Right lobe of liver (tissue), 6 donors: ENCODE measurements around the gene HBP1. TPM values are rescaled to one million over a fixed set of nuclear protein-coding genes. Genes with fewer than 3 reads are reported as not detected.
A peak's percentile ranks its signal among the peaks of the same experiment; 100 is the strongest.

Experiments
- ATAC-seq, 4 donors: fragments of 200-7000 bp; cut with Tn5 transposase; one replicate each; pipeline ENCODE4 v1.9.1; 2020; ENCODE audit warnings: mild to moderate bottlenecking in 4 of 4, moderate library complexity in 4 of 4
- DNase-seq, 3 donors: peaks; one replicate each; pipeline ENCODE4 v3.0.0-alpha.2; 2020
- H3K27ac ChIP-seq, 3 donors: fragments of 200-600 bp; one replicate each; pipeline ENCODE4 v1.8.0; 2022
- H3K27me3 ChIP-seq, 2 donors: fragments of 200-600 bp; one replicate each; pipeline ENCODE4 v1.8.0; 2022
- H3K36me3 ChIP-seq, 4 donors: fragments of 200-600 bp; sonication (generic) in 1 of 4; one replicate each; pipeline versions ENCODE4 v1.5.1 to v1.8.0; 2017 to 2022; ENCODE audit warnings: control low read depth in 1 of 4
- H3K4me1 ChIP-seq, 4 donors: fragments of 200-600 bp; sonication (generic) in 1 of 4; one replicate each; pipeline versions ENCODE4 v1.5.1 to v1.8.0; 2017 to 2022; ENCODE audit warnings: control low read depth in 1 of 4
- H3K4me3 ChIP-seq, 3 donors: fragments of 200-600 bp; one replicate each; pipeline ENCODE4 v1.8.0; 2022
- H3K9me3 ChIP-seq, 4 donors: fragments of 200-600 bp; sonication (generic) in 1 of 4; one replicate each; pipeline versions ENCODE4 v1.5.1 to v1.8.0; 2017 to 2022; ENCODE audit warnings: control low read depth in 1 of 4
- POLR2A ChIP-seq: fragments of 450-650 bp; IDR thresholded peaks from one replicate; pipeline ENCODE4 v1.6.1; 2017; ENCODE audit warnings: antibody characterized with exemption, mild to moderate bottlenecking
- WGBS: methylation state at CpG from one replicate; pipeline ENCODE4 v1.1.6; 2018; ENCODE audit warnings: low coverage, low lambda C conversion rate; ENCODE audit not compliant: insufficient coverage; ENCODE audit errors: missing lambda C conversion rate; 5-methylcytosine and 5-hydroxymethylcytosine counted together
- intact Hi-C, 2 donors: fragments of 100-400 bp; cut with DNase I; formaldehyde crosslinking; loops; one replicate each; pipeline versions ENCODE4 v1.11.2 to v1.14.1; 2022
- total RNA-seq, 6 experiments: library from RNA; depleted of rRNA in 2 of 6; stranded (reverse); fragments of >200 nt in 2 of 6; fragmentation: NEBNext Ultra II Directional in 3 of 6; extraction: Animal tissue kit (Norgen Biotek cat#: 25700) in 3 of 6; gene quantifications; one replicate each; pipeline versions ENCODE4 v1.1.0 to v1.2.4, GENCODE V29; 2016 to 2023
- TF ChIP-seq, protein P1 (sequence below), 4 donors: fragments of 200-600 bp in 3 of 4; fragments of 450-650 bp in 1 of 4; IDR thresholded peaks; one replicate each; pipeline versions ENCODE4 v1.5.1 to v1.8.0; 2016 to 2022; ENCODE audit warnings: antibody characterized with exemption in 4 of 4, mild to moderate bottlenecking in 2 of 4
- donor health status: DM: no; HTN: yes; CAD: no.
- donor health status: DM: no; HTN: no; CAD: no.
- donor health status: DM: no; HTN: no; CAD: no.
- donor health status: DM: no; HTN: yes; CAD: no.
- donor health status: DM: no; HTN: yes; CAD: no.

The HBP1 gene
- total RNA-seq, 6 experiments from 2014 or later = 30.2 to 50.0 (median 36.9) TPM

DNA sequence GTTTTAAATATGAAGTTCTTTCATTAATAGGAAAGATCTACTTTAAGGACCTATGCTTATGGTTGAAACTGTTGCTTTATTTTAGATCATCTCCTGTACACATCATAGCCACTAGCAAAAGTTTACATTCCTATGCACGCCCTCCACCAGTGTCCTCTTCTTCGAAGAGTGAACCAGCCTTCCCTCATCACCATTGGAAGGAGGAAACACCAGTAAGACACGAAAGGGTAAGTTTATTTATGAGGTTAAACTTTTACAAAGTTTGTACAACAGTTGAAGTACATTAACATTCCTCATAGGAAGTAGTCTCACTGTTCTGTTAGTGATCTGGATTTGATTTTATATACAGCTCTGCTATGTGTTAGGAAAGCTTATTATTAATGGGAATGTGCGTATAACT lies 16.9 kb downstream of the HBP1 start:
- no peak for DNase-seq
- no peaks in the 10 kb centered on the region for H3K27me3 ChIP-seq
- peaks cover 0 to 88% (median 33%) of the 10 kb centered on the region in 4 donors for H3K36me3 ChIP-seq
- no peak for TF ChIP-seq POLR2A
- TF ChIP-seq, protein P1, sequence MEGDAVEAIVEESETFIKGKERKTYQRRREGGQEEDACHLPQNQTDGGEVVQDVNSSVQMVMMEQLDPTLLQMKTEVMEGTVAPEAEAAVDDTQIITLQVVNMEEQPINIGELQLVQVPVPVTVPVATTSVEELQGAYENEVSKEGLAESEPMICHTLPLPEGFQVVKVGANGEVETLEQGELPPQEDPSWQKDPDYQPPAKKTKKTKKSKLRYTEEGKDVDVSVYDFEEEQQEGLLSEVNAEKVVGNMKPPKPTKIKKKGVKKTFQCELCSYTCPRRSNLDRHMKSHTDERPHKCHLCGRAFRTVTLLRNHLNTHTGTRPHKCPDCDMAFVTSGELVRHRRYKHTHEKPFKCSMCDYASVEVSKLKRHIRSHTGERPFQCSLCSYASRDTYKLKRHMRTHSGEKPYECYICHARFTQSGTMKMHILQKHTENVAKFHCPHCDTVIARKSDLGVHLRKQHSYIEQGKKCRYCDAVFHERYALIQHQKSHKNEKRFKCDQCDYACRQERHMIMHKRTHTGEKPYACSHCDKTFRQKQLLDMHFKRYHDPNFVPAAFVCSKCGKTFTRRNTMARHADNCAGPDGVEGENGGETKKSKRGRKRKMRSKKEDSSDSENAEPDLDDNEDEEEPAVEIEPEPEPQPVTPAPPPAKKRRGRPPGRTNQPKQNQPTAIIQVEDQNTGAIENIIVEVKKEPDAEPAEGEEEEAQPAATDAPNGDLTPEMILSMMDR (IDR thresholded peaks at IDR 0.05) = no peak
- H3K4me1 ChIP-seq = no peaks in the 10 kb centered on the region
- intact Hi-C loops = no loop called here
- H3K4me3 ChIP-seq = no peak overlapping the region
- ATAC-seq = peak in 1 of 4 donors; percentile 41
- no peaks in the 10 kb centered on the region for H3K9me3 ChIP-seq
- H3K27ac ChIP-seq = no peak overlapping the region
- WGBS = 69% methylated on average over 4 of the region's 4 CpGs

GRCh38 chr7:107186240-107186639 lies 17.4 kb downstream of the HBP1 start:
- no peak for TF ChIP-seq POLR2A
- TF ChIP-seq, protein P1 (IDR thresholded peaks at IDR 0.05) = no peak
- Histone ChIP-seq H3K27me3 (no peaks in the 10 kb centered on the region), H3K4me3 (no peak overlapping the region), H3K4me1 (no peaks in the 10 kb centered on the region), H3K9me3 (no peaks in the 10 kb centered on the region), H3K27ac (no peak overlapping the region), H3K36me3 (peaks cover 0 to 92% (median 35%) of the 10 kb centered on the region in 4 donors)
- intact Hi-C loops = no loop called here
- 78% methylated on average over 4 of the region's 4 CpGs for WGBS
- DNase-seq = no peak
- peak in 2 of 4 donors; percentile 48 to 73 for ATAC-seq

DNA sequence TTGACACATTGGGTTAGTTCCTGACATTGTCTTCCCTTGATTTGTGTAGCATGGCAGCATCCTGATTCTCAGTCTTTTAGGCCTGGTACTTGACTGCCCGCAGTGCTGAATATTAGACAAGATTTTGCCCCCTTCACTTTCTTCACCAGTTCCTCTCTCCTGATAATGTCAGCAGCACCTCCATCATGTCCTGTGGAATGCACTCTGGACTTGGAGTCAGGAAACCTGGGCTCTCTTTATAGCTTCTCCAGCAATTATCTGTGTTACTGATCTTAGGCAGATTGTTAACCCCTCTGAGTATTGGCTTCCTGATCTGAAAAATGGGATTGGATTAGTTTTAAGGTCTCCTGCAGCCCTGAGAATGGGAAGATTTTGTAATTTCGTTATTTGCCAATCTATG lies 19.0 kb downstream of the HBP1 start:
- Histone ChIP-seq H3K9me3 (no peaks in the 10 kb centered on the region), H3K27me3 (no peaks in the 10 kb centered on the region), H3K4me1 (no peaks in the 10 kb centered on the region), H3K27ac (no peak overlapping the region), H3K36me3 (peaks cover 0 to 93% (median 35%) of the 10 kb centered on the region in 4 donors), H3K4me3 (no peak overlapping the region)
- DNase-seq (no peak), ATAC-seq (no peak)
- TF ChIP-seq, protein P1 (IDR thresholded peaks at IDR 0.05) = no peak
- TF ChIP-seq POLR2A = no peak
- 96% methylated on average over 2 of the region's 2 CpGs for WGBS
- intact Hi-C loops = no loop called here

GRCh38 chr7:107190090-107190489 lies 21.3 kb downstream of the HBP1 start:
- no peaks in the 10 kb centered on the region for H3K27me3 ChIP-seq
- H3K36me3 ChIP-seq = peaks cover 0 to 78% (median 32%) of the 10 kb centered on the region in 4 donors
- H3K9me3 ChIP-seq = no peaks in the 10 kb centered on the region
- no peak overlapping the region for H3K27ac ChIP-seq
- DNase-seq (no peak), ATAC-seq (no peak)
- TF ChIP-seq, protein P1 (IDR thresholded peaks at IDR 0.05) = no peak
- TF ChIP-seq POLR2A = no peak
- H3K4me1 ChIP-seq = peaks cover 0 to 4% (median 0%) of the 10 kb centered on the region in 4 donors
- WGBS = 96% methylated on average over 2 of the region's 2 CpGs
- intact Hi-C loops = no loop called here
- H3K4me3 ChIP-seq = no peak overlapping the region

GRCh38 chr7:107194052-107194451 lies 25.2 kb downstream of the HBP1 start:
- Histone ChIP-seq H3K4me1 (peaks cover 0 to 4% (median 0%) of the 10 kb centered on the region in 4 donors), H3K27me3 (no peaks in the 10 kb centered on the region), H3K9me3 (no peaks in the 10 kb centered on the region), H3K36me3 (peaks cover 0 to 71% (median 24%) of the 10 kb centered on the region in 4 donors), H3K4me3 (no peak overlapping the region), H3K27ac (no peak overlapping the region)
- no peak for DNase-seq
- intact Hi-C loops = no loop called here
- no peak for ATAC-seq
- 77% methylated on average over 1 of the region's 1 CpG for WGBS
- TF ChIP-seq POLR2A = no peak
- TF ChIP-seq, protein P1 (IDR thresholded peaks at IDR 0.05) = peak in 1 of 4 donors; percentile 7
